Measurements from ENCODE around the gene MCM3AP. TPM values are rescaled to one million over a fixed set of nuclear protein-coding genes. Genes with fewer than 3 reads are reported as not detected.

MCM3AP gene
- total RNA-seq, 1 donor from 2014 or later: 72.4 TPM

- no peak for TF ChIP-seq EZH2 (IDR thresholded peaks at IDR 0.05)
- no peak for TF ChIP-seq CTCF (IDR thresholded peaks at IDR 0.05)
- no peak for TF ChIP-seq EZH2phosphoT487 (IDR thresholded peaks at IDR 0.05)
- Histone ChIP-seq H3K4me1 (no peaks in the 10 kb centered on the region), H3K27ac (no peak overlapping the region), H3K4me3 (no peak overlapping the region), H2AFZ (replicated peaks) (no peak overlapping the region), H3K4me2 (no peak overlapping the region), H3K36me3 (no peaks in the 10 kb centered on the region), H3K9ac (no peak overlapping the region), H3K9me3 (ENCODE audit: low read depth) (no peaks in the 10 kb centered on the region), H3F3A (ENCODE audit: low read depth) (no peaks in the 10 kb centered on the region), H3K79me2 (ENCODE audit: low read depth) (no peaks in the 10 kb centered on the region), H4K20me1 (ENCODE audit: low read depth) (peaks cover 4% of the 10 kb centered on the region), H3K27me3 (no peaks in the 10 kb centered on the region)
- Mint-ChIP-seq H3K4me1 (no peaks in the 10 kb centered on the region), H3K27ac (no peak overlapping the region), H3K9me3 (no peaks in the 10 kb centered on the region), H3K4me3 (no peak overlapping the region), H3K36me3 (peaks cover 43% of the 10 kb centered on the region), H3K27me3 (ENCODE audit: insufficient read depth, low read depth) (peaks cover 3% of the 10 kb centered on the region)
- no peak for DNase-seq (ENCODE audit: low spot score)
Observed at GRCh38 chr21:46274797-46275390, 10.5 kb downstream of the MCM3AP start.

- peaks cover 3% of the 10 kb centered on the region for H3K27me3 Mint-ChIP-seq (ENCODE audit: insufficient read depth, low read depth)
Observed at GRCh38 chr21:46273341-46273740, 12.1 kb downstream of the MCM3AP start.

GRCh38 chr21:46269466-46269865 lies 15.9 kb downstream of the MCM3AP start:
- peaks cover 3% of the 10 kb centered on the region for H4K20me1 ChIP-seq (ENCODE audit: low read depth)
- H3K4me3 ChIP-seq: no peak overlapping the region
- H3K4me1 Mint-ChIP-seq: no peaks in the 10 kb centered on the region
- H3K9me3 ChIP-seq (ENCODE audit: low read depth): no peaks in the 10 kb centered on the region
- no peak overlapping the region for H3K27ac ChIP-seq
- no peak overlapping the region for H3K4me3 Mint-ChIP-seq
- no peaks in the 10 kb centered on the region for H3K9me3 Mint-ChIP-seq
- no peaks in the 10 kb centered on the region for H3F3A ChIP-seq (ENCODE audit: low read depth)
- TF ChIP-seq EZH2phosphoT487 (IDR thresholded peaks at IDR 0.05) (no peak), EZH2 (IDR thresholded peaks at IDR 0.05) (no peak), CTCF (IDR thresholded peaks at IDR 0.05) (no peak)
- no peak overlapping the region for H3K4me2 ChIP-seq
- H3K27me3 Mint-ChIP-seq (ENCODE audit: insufficient read depth, low read depth): peaks cover 7% of the 10 kb centered on the region
- no peaks in the 10 kb centered on the region for H3K27me3 ChIP-seq
- H3K4me1 ChIP-seq: no peaks in the 10 kb centered on the region
- no peak overlapping the region for H3K27ac Mint-ChIP-seq
- H3K79me2 ChIP-seq (ENCODE audit: low read depth): no peaks in the 10 kb centered on the region
- no peak overlapping the region for H3K9ac ChIP-seq
- H3K36me3 Mint-ChIP-seq: peaks cover 31% of the 10 kb centered on the region
- no peak for DNase-seq (ENCODE audit: low spot score)
- no peak overlapping the region for H2AFZ ChIP-seq (replicated peaks)
- H3K36me3 ChIP-seq: no peaks in the 10 kb centered on the region

More at GRCh38 chr21:46273341-46273740, 12.1 kb downstream of the MCM3AP start:
- no peaks in the 10 kb centered on the region for H3F3A ChIP-seq (ENCODE audit: low read depth)
- no peak overlapping the region for H3K9ac ChIP-seq
- Mint-ChIP-seq H3K9me3 (no peaks in the 10 kb centered on the region), H3K4me1 (no peaks in the 10 kb centered on the region), H3K4me3 (no peak overlapping the region), H3K27ac (no peak overlapping the region), H3K36me3 (peaks cover 37% of the 10 kb centered on the region)
- no peaks in the 10 kb centered on the region for H3K79me2 ChIP-seq (ENCODE audit: low read depth)
- no peak for DNase-seq (ENCODE audit: low spot score)
- no peaks in the 10 kb centered on the region for H3K27me3 ChIP-seq
- no peak overlapping the region for H3K27ac ChIP-seq
- no peak overlapping the region for H3K4me3 ChIP-seq
- H3K4me1 ChIP-seq: no peaks in the 10 kb centered on the region
- peaks cover 7% of the 10 kb centered on the region for H4K20me1 ChIP-seq (ENCODE audit: low read depth)
- no peak overlapping the region for H2AFZ ChIP-seq (replicated peaks)
- TF ChIP-seq EZH2 (IDR thresholded peaks at IDR 0.05) (no peak), EZH2phosphoT487 (IDR thresholded peaks at IDR 0.05) (no peak), CTCF (IDR thresholded peaks at IDR 0.05) (no peak)
- H3K9me3 ChIP-seq (ENCODE audit: low read depth): no peaks in the 10 kb centered on the region
- H3K36me3 ChIP-seq: no peaks in the 10 kb centered on the region
- H3K4me2 ChIP-seq: no peak overlapping the region
